Stimulated activated CD8-positive, alpha-beta memory T cell treated with anti-CD3 and anti-CD28 coated beads, Interleukin-2, amount 100 ng/mL, for 48 hours (primary cell): ENCODE data around the gene KIF22.
"Not testable (repeated sequence)": the region's sequence is repeated elsewhere in the genome, so short reads cannot be mapped to it uniquely, and the experiment has no call there.

Source experiments
- DNase-seq, 2 donors: peaks; one replicate each; pipeline ENCODE4 v3.0.0-alpha.2; 2020; ENCODE audit warnings: low read depth in 2 of 2

The KIF22 gene

GRCh38 chr16:29790183-29790948 is at the start of gene KIF22:
Gene KIF22 (plus strand): TSS chr16:29790751. CDS start chr16:29790760, 9 bp downstream.
- peak; percentile 100 for DNase-seq

- DNase-seq: no peak
These were observed 47.8 kb upstream of the KIF22 start for GRCh38 chr16:29742683-29743275.

GRCh38 chr16:29743475-29743826 is 47.1 kb upstream of the KIF22 start:
- no peak for DNase-seq

- DNase-seq: peak in 1 of 2 donors; percentile 29
These were observed 46.6 kb upstream of the KIF22 start for GRCh38 chr16:29743827-29744531.

- no peak for DNase-seq
These were observed 45.9 kb upstream of the KIF22 start for GRCh38 chr16:29744541-29745101.

- DNase-seq: peak; percentile 39 to 50
These were observed 45.3 kb upstream of the KIF22 start for GRCh38 chr16:29745121-29745852.

GRCh38 chr16:29745853-29746345 is 44.7 kb upstream of the KIF22 start, which contains the start of gene C16orf54:
Gene C16orf54 (minus strand): TSS chr16:29745990. CDS start chr16:29744951, 1,039 bp downstream.
- DNase-seq: peak; percentile 76 to 85

GRCh38 chr16:29746518-29746917 is 44.0 kb upstream of the KIF22 start:
- DNase-seq: not testable (repeated sequence)

- DNase-seq: no peak
These were observed 42.4 kb upstream of the KIF22 start for GRCh38 chr16:29747947-29748759.

GRCh38 chr16:29748760-29749149 is 41.8 kb upstream of the KIF22 start:
- DNase-seq: not testable (repeated sequence)

GRCh38 chr16:29753516-29753915 is 37.0 kb upstream of the KIF22 start:
- DNase-seq: no peak

- no peak for DNase-seq
These were observed 33.9 kb upstream of the KIF22 start for GRCh38 chr16:29756654-29757053.

- DNase-seq: not testable (repeated sequence)
These were observed 33.5 kb upstream of the KIF22 start for GRCh38 chr16:29757086-29757485.

- no peak for DNase-seq
These were observed 32.5 kb upstream of the KIF22 start for GRCh38 chr16:29757950-29758466.

GRCh38 chr16:29760567-29761279 is 29.8 kb upstream of the KIF22 start:
- DNase-seq: no peak

GRCh38 chr16:29761280-29761651 is 29.3 kb upstream of the KIF22 start:
- not testable (repeated sequence) for DNase-seq

GRCh38 chr16:29761882-29762281 is 28.7 kb upstream of the KIF22 start:
- no peak for DNase-seq

GRCh38 chr16:29763326-29763725 is 27.2 kb upstream of the KIF22 start:
- no peak for DNase-seq

- DNase-seq: no peak
These were observed 25.2 kb upstream of the KIF22 start for GRCh38 chr16:29765167-29766032.
